ENCODE results near the gene GBF1. TPM values are rescaled to one million over a fixed set of nuclear protein-coding genes. Genes with fewer than 3 reads are reported as not detected.

The GBF1 gene
- total RNA-seq, 2 donors from 2014 or later: 23.1 to 24.1 TPM

GRCh38 chr10:102341038-102341688 lies 95.8 kb downstream of the GBF1 start:
- no peak for DNase-seq
- intact Hi-C loops (cut with DNase I): no loop called here
- 87 to 89% methylated on average over 2 of the region's 2 CpGs for WGBS, 2 donors
- Histone ChIP-seq H3K9me3 (no peaks in the 10 kb centered on the region), H3K27me3 (no peaks in the 10 kb centered on the region), H3K4me1 (no peaks in the 10 kb centered on the region), H3K36me3 (replicated peaks in 1 of 2; ENCODE audit: insufficient read depth in 1 of 2, low read depth in 2 of 2) (peaks cover 0 to 2% of the 10 kb centered on the region in 2 donors), H3K4me3 (no peak overlapping the region), H3K27ac (no peak overlapping the region)
- TF ChIP-seq POLR2A (IDR thresholded peaks at IDR 0.05) (no peak), CTCF (IDR thresholded peaks at IDR 0.05) (no peak)
- ATAC-seq: no peak

- 16 to 35% methylated on average over 2 of the region's 2 CpGs for WGBS, 2 donors
- H3K27ac ChIP-seq: no peak overlapping the region
- ATAC-seq (no peak), DNase-seq (no peak)
- intact Hi-C loops (cut with DNase I): no loop called here
- H3K27me3 ChIP-seq: no peaks in the 10 kb centered on the region
- H3K4me3 ChIP-seq: no peak overlapping the region
- no peaks in the 10 kb centered on the region for H3K4me1 ChIP-seq
- H3K9me3 ChIP-seq: no peaks in the 10 kb centered on the region
- peaks cover 0 to 5% of the 10 kb centered on the region in 2 donors for H3K36me3 ChIP-seq (replicated peaks in 1 of 2; ENCODE audit: insufficient read depth in 1 of 2, low read depth in 2 of 2)
- no peak for TF ChIP-seq POLR2A (IDR thresholded peaks at IDR 0.05)
- TF ChIP-seq CTCF (IDR thresholded peaks at IDR 0.05): no peak
These were observed 97.1 kb downstream of the GBF1 start for GRCh38 chr10:102342458-102342857.

GRCh38 chr10:102342958-102343357 lies 97.6 kb downstream of the GBF1 start:
- Histone ChIP-seq H3K36me3 (replicated peaks in 1 of 2; ENCODE audit: insufficient read depth in 1 of 2, low read depth in 2 of 2) (peaks cover 0 to 5% of the 10 kb centered on the region in 2 donors), H3K4me1 (no peaks in the 10 kb centered on the region), H3K27ac (no peak overlapping the region), H3K9me3 (no peaks in the 10 kb centered on the region), H3K4me3 (no peak overlapping the region), H3K27me3 (no peaks in the 10 kb centered on the region)
- DNase-seq: no peak
- TF ChIP-seq CTCF (IDR thresholded peaks at IDR 0.05) (no peak), POLR2A (IDR thresholded peaks at IDR 0.05) (no peak)
- WGBS, 2 donors: 87 to 95% methylated on average over 3 of the region's 3 CpGs
- intact Hi-C loops (cut with DNase I): no loop called here
- no peak for ATAC-seq

- Histone ChIP-seq H3K27me3 (no peaks in the 10 kb centered on the region), H3K27ac (no peak overlapping the region), H3K4me3 (no peak overlapping the region), H3K9me3 (no peaks in the 10 kb centered on the region), H3K36me3 (replicated peaks in 1 of 2; ENCODE audit: insufficient read depth in 1 of 2, low read depth in 2 of 2) (peaks cover 0 to 5% of the 10 kb centered on the region in 2 donors), H3K4me1 (no peaks in the 10 kb centered on the region)
- WGBS, 2 donors: 86 to 90% methylated on average over 3 of the region's 3 CpGs
- TF ChIP-seq POLR2A (IDR thresholded peaks at IDR 0.05) (no peak), CTCF (IDR thresholded peaks at IDR 0.05) (no peak)
- intact Hi-C loops (cut with DNase I): no loop called here
- DNase-seq: no peak
- ATAC-seq: no peak
These were observed 98.7 kb downstream of the GBF1 start for GRCh38 chr10:102344067-102344466.

- Histone ChIP-seq H3K27me3 (no peaks in the 10 kb centered on the region), H3K27ac (no peak overlapping the region), H3K9me3 (no peaks in the 10 kb centered on the region), H3K4me3 (no peak overlapping the region), H3K4me1 (no peaks in the 10 kb centered on the region), H3K36me3 (replicated peaks in 1 of 2; ENCODE audit: insufficient read depth in 1 of 2, low read depth in 2 of 2) (peaks cover 0 to 7% of the 10 kb centered on the region in 2 donors)
- 57 to 79% methylated on average over 2 of the region's 2 CpGs for WGBS, 2 donors
- DNase-seq (peak; percentile 46 to 60 (median 52)), ATAC-seq (peak; percentile 68)
- intact Hi-C loops (cut with DNase I): no loop called here
- peak in 6 of 7 experiments; percentile 29 to 82 (median 60) for TF ChIP-seq CTCF (IDR thresholded peaks at IDR 0.05)
- TF ChIP-seq POLR2A (IDR thresholded peaks at IDR 0.05): peak in 1 of 3 donors; percentile 9
These were observed 102.0 kb downstream of the GBF1 start for GRCh38 chr10:102347236-102347828.

All from body of pancreas (tissue), 4 donors.